Ectodermal cell (in vitro differentiated cells): ENCODE data around the gene S100A16.

Experiments
- H3K27ac ChIP-seq: 2 replicates; pipeline ENCODE4 v1.7.0; 2013; ENCODE audit warnings: mild to moderate bottlenecking, low read depth, low read length; ENCODE audit not compliant: insufficient read depth, poor library complexity, severe bottlenecking
- H3K27me3 ChIP-seq: 2 replicates; pipeline ENCODE4 v1.7.0; 2013; ENCODE audit warnings: mild to moderate bottlenecking, low read length; ENCODE audit not compliant: insufficient read depth, control insufficient read depth, poor library complexity, severe bottlenecking
- H3K36me3 ChIP-seq: one replicate; pipeline ENCODE4 v1.7.0; 2013; ENCODE audit warnings: low read length; ENCODE audit not compliant: control insufficient read depth, insufficient read depth
- H3K4me1 ChIP-seq: one replicate; pipeline ENCODE4 v1.7.0; 2013; ENCODE audit warnings: low read length; ENCODE audit not compliant: control insufficient read depth, insufficient read depth
- H3K4me3 ChIP-seq: 2 replicates; pipeline ENCODE4 v1.7.0; 2013; ENCODE audit warnings: low read depth, low read length, control low read depth; ENCODE audit not compliant: insufficient read depth
- H3K9me3 ChIP-seq: 2 replicates; pipeline ENCODE4 v1.7.0; 2013; ENCODE audit warnings: mild to moderate bottlenecking, low read length, moderate library complexity; ENCODE audit not compliant: control insufficient read depth
- WGBS, 2 experiments: methylation state at CpG; one replicate each; pipeline ENCODE4 v1.1.7; 2013; ENCODE audit warnings: missing lambda C conversion rate in 2 of 2; 5-methylcytosine and 5-hydroxymethylcytosine counted together

S100A16 gene

GRCh38 chr1:153638261-153638660, 25.3 kb upstream of the S100A16 start:
- Histone ChIP-seq H3K9me3 (no peaks in the 10 kb centered on the region), H3K36me3 (peaks cover 66% of the 10 kb centered on the region), H3K27ac (no peak overlapping the region), H3K4me1 (no peaks in the 10 kb centered on the region), H3K27me3 (no peaks in the 10 kb centered on the region), H3K4me3 (no peak overlapping the region)
- 95 to 97% methylated on average over 6 of the region's 6 CpGs for WGBS, 2 experiments

- no peaks in the 10 kb centered on the region for H3K27me3 ChIP-seq
- WGBS, 2 experiments = 93 to 94% methylated on average over 9 of the region's 9 CpGs
- H3K36me3 ChIP-seq = peaks cover 46% of the 10 kb centered on the region
- H3K4me3 ChIP-seq = no peak overlapping the region
- H3K27ac ChIP-seq = no peak overlapping the region
- no peaks in the 10 kb centered on the region for H3K9me3 ChIP-seq
- no peaks in the 10 kb centered on the region for H3K4me1 ChIP-seq
These were observed 23.4 kb upstream of the S100A16 start for GRCh38 chr1:153636312-153636711.

GRCh38 chr1:153635872-153636271, 22.9 kb upstream of the S100A16 start:
- Histone ChIP-seq H3K4me3 (no peak overlapping the region), H3K27me3 (no peaks in the 10 kb centered on the region), H3K36me3 (peaks cover 42% of the 10 kb centered on the region), H3K27ac (no peak overlapping the region), H3K9me3 (no peaks in the 10 kb centered on the region), H3K4me1 (no peaks in the 10 kb centered on the region)
- WGBS, 2 experiments = 93 to 96% methylated on average over 7 of the region's 7 CpGs

GRCh38 chr1:153633754-153634665, 21.1 kb upstream of the S100A16 start, which contains the start of gene CHTOP:
TSS of gene CHTOP (plus strand) at chr1:153634066. CDS start at chr1:153636589, 2,523 bp downstream.
- H3K4me1 ChIP-seq = peaks cover 5% of the 10 kb centered on the region
- H3K9me3 ChIP-seq = no peaks in the 10 kb centered on the region
- H3K27ac ChIP-seq = peak within 1 kb of the TSS; percentile 100
- WGBS, 2 experiments = 3% methylated on average over 65 of the region's 65 CpGs
- H3K36me3 ChIP-seq = peaks cover 25% of the 10 kb centered on the region
- peak within 1 kb of the TSS; percentile 82 for H3K4me3 ChIP-seq
- H3K27me3 ChIP-seq = no peaks in the 10 kb centered on the region

GRCh38 chr1:153633161-153633753, 20.3 kb upstream of the S100A16 start:
- peaks cover 17% of the 10 kb centered on the region for H3K36me3 ChIP-seq
- no peaks in the 10 kb centered on the region for H3K9me3 ChIP-seq
- no peak overlapping the region for H3K27ac ChIP-seq
- 90 to 92% methylated on average over 18 of the region's 18 CpGs for WGBS, 2 experiments
- H3K27me3 ChIP-seq = no peaks in the 10 kb centered on the region
- H3K4me1 ChIP-seq = peaks cover 6% of the 10 kb centered on the region
- no peak overlapping the region for H3K4me3 ChIP-seq

- WGBS, 2 experiments = 94 to 97% methylated on average over 8 to 9 of the region's 10 CpGs
- no peak overlapping the region for H3K27ac ChIP-seq
- no peaks in the 10 kb centered on the region for H3K27me3 ChIP-seq
- H3K4me1 ChIP-seq = peaks cover 10% of the 10 kb centered on the region
- peaks cover 2% of the 10 kb centered on the region for H3K36me3 ChIP-seq
- H3K9me3 ChIP-seq = no peaks in the 10 kb centered on the region
- H3K4me3 ChIP-seq = no peak overlapping the region
These were observed 18.4 kb upstream of the S100A16 start for GRCh38 chr1:153631047-153632022.

GRCh38 chr1:153630384-153630783, 17.4 kb upstream of the S100A16 start:
- Histone ChIP-seq H3K27ac (no peak overlapping the region), H3K27me3 (no peaks in the 10 kb centered on the region), H3K4me1 (peaks cover 12% of the 10 kb centered on the region), H3K9me3 (no peaks in the 10 kb centered on the region), H3K36me3 (no peaks in the 10 kb centered on the region), H3K4me3 (no peak overlapping the region)
- WGBS, 2 experiments = 94 to 96% methylated on average over 7 of the region's 7 CpGs

GRCh38 chr1:153629971-153630370, 17.0 kb upstream of the S100A16 start:
- no peaks in the 10 kb centered on the region for H3K27me3 ChIP-seq
- H3K36me3 ChIP-seq = no peaks in the 10 kb centered on the region
- 81 to 83% methylated on average over 1 of the region's 1 CpG for WGBS, 2 experiments
- H3K27ac ChIP-seq = no peak overlapping the region
- H3K4me3 ChIP-seq = no peak overlapping the region
- no peaks in the 10 kb centered on the region for H3K9me3 ChIP-seq
- H3K4me1 ChIP-seq = peaks cover 12% of the 10 kb centered on the region

- Histone ChIP-seq H3K4me1 (peaks cover 12% of the 10 kb centered on the region), H3K9me3 (no peaks in the 10 kb centered on the region), H3K27me3 (no peaks in the 10 kb centered on the region), H3K4me3 (no peak overlapping the region), H3K36me3 (no peaks in the 10 kb centered on the region), H3K27ac (no peak overlapping the region)
- WGBS, 2 experiments = 78 to 81% methylated on average over 5 of the region's 5 CpGs
These were observed 16.4 kb upstream of the S100A16 start for GRCh38 chr1:153629343-153629665.
